ENCODE measurements around the gene KCNQ5.
"Not testable (repeated sequence)": the region's sequence is repeated elsewhere in the genome, so short reads cannot be mapped to it uniquely, and the experiment has no call there.

The KCNQ5 gene

GRCh38 chr6:72966628-72967280, 344.9 kb downstream of the KCNQ5 start:
- no peak for DNase-seq

- DNase-seq = no peak
Observed at GRCh38 chr6:72967329-72967728, 345.5 kb downstream of the KCNQ5 start.

GRCh38 chr6:72968704-72969103, 346.8 kb downstream of the KCNQ5 start:
- DNase-seq = no peak

- DNase-seq = no peak
Observed at GRCh38 chr6:72969666-72970065, 347.8 kb downstream of the KCNQ5 start.

GRCh38 chr6:72972579-72972978, 350.7 kb downstream of the KCNQ5 start:
- no peak for DNase-seq

- no peak for DNase-seq
Observed at GRCh38 chr6:72974276-72974675, 352.4 kb downstream of the KCNQ5 start.

GRCh38 chr6:72975352-72975752, 353.5 kb downstream of the KCNQ5 start:
- no peak for DNase-seq

- DNase-seq = no peak
Observed at GRCh38 chr6:72976484-72976883, 354.6 kb downstream of the KCNQ5 start.

- DNase-seq = no peak
Observed at GRCh38 chr6:72977114-72977513, 355.2 kb downstream of the KCNQ5 start.

GRCh38 chr6:72978808-72979207, 356.9 kb downstream of the KCNQ5 start:
- DNase-seq = not testable (repeated sequence)

- not testable (repeated sequence) for DNase-seq
Observed at GRCh38 chr6:72984189-72984831, 362.4 kb downstream of the KCNQ5 start.

GRCh38 chr6:72984981-72985665, 363.3 kb downstream of the KCNQ5 start:
- DNase-seq = no peak

GRCh38 chr6:72987301-72987700, 365.4 kb downstream of the KCNQ5 start:
- no peak for DNase-seq

GRCh38 chr6:72999995-73000394, 378.1 kb downstream of the KCNQ5 start:
- no peak for DNase-seq

- DNase-seq = no peak
Observed at GRCh38 chr6:73000460-73000859, 378.6 kb downstream of the KCNQ5 start.

- DNase-seq = no peak
Observed at GRCh38 chr6:73002588-73002987, 380.7 kb downstream of the KCNQ5 start.

- DNase-seq = no peak
Observed at GRCh38 chr6:73003302-73003701, 381.4 kb downstream of the KCNQ5 start.

- no peak for DNase-seq
Observed at GRCh38 chr6:73004231-73004630, 382.4 kb downstream of the KCNQ5 start.

GRCh38 chr6:73004861-73005260, 383.0 kb downstream of the KCNQ5 start:
- no peak for DNase-seq

- no peak for DNase-seq
Observed at GRCh38 chr6:73006146-73006545, 384.3 kb downstream of the KCNQ5 start.

GRCh38 chr6:73011945-73012344, 390.1 kb downstream of the KCNQ5 start:
- DNase-seq = no peak

GRCh38 chr6:73017476-73017875, 395.6 kb downstream of the KCNQ5 start:
- no peak for DNase-seq

- no peak for DNase-seq
Observed at GRCh38 chr6:73024598-73024997, 402.7 kb downstream of the KCNQ5 start.

- DNase-seq = no peak
Observed at GRCh38 chr6:73027691-73028090, 405.8 kb downstream of the KCNQ5 start.

All from stimulated activated naive CD4-positive, alpha-beta T cell treated with Interleukin-2 at 50 U/mL for 16 hours (primary cell).